K562 (cell line): Measurements from ENCODE around the gene EDARADD. TPM values are rescaled to one million over a fixed set of nuclear protein-coding genes. Genes with fewer than 3 reads are reported as not detected.

Experiments used
- ATAC-seq: fragments of 200-7000 bp; cut with Tn5 transposase; 3 replicates; pipeline ENCODE4 v1.9.1; 2020; ENCODE audit warnings: moderate library complexity
- BruUV-seq: library from RNA; stranded (reverse); fragments of 400-500 nt; replicated peaks from 2 replicates; lab custom pipeline; 2021; lab: Mats Ljungman, UMichigan
- CTCF ChIA-PET: fragments of 300-600 bp; formaldehyde crosslinking; extraction: SDS; loops from one replicate; lab custom pipeline; 2021; ENCODE audit warnings: low intra/inter-chr PET ratio; lab: Yijun Ruan, JAX
- POLR2A ChIA-PET: fragments of 300-600, 350-650 bp; sonication (Branson Sonifier 250); formaldehyde crosslinking; extraction: SDS; loops from one replicate; lab custom pipeline; 2021; ENCODE audit warnings: antibody characterized with exemption, inconsistent platforms; lab: Yijun Ruan, JAX
- DNase-seq, 4 experiments: peaks; one replicate each; pipeline versions ENCODE4 v3.0.0 to v3.0.0-alpha.2; 2011 to 2018; ENCODE audit warnings: low spot score in 3 of 4, mixed read lengths in 3 of 4; ENCODE audit errors: extremely low read depth in 1 of 4
- FAIRE-seq: peaks from 2 replicates; lab custom pipeline; 2011; peaks lifted over from hg19 to GRCh38; lab: Jason Lieb, UNC
- H2AFZ ChIP-seq: 2 replicates; pipeline ENCODE4 v1.6.0; 2011; ENCODE audit warnings: low read depth, low read length, control low read depth, inconsistent platforms
- H3K27ac ChIP-seq: fragments of 200-600 bp; 3 replicates; pipeline ENCODE4 v1.8.0; 2011; ENCODE audit warnings: low read depth, mild to moderate bottlenecking, control low read depth, inconsistent platforms, low read length, moderate library complexity, mixed read lengths; ENCODE audit errors: extremely low read depth
- H3K27me3 ChIP-seq, 2 experiments: fragments of 300-600 bp in 1 of 2; 2 replicates in 1 of 2; 3 replicates in 1 of 2; pipeline versions ENCODE4 v1.6.0 to v1.8.0; 2011; ENCODE audit warnings: inconsistent platforms in 2 of 2, low read length in 2 of 2, mild to moderate bottlenecking in 1 of 2, mixed read lengths in 1 of 2, moderate library complexity in 1 of 2; ENCODE audit not compliant: control insufficient read depth in 2 of 2, insufficient read depth in 2 of 2
- H3K36me3 ChIP-seq: fragments of 300-600 bp; 3 replicates; pipeline ENCODE4 v1.8.0; 2011; ENCODE audit warnings: mild to moderate bottlenecking, low read length, inconsistent platforms; ENCODE audit not compliant: control insufficient read depth, insufficient read depth
- H3K4me1 ChIP-seq, 2 experiments: fragments of 200-600 bp in 1 of 2; replicated peaks in 1 of 2; 2 replicates in 1 of 2; 3 replicates in 1 of 2; pipeline versions ENCODE4 v1.5.1 to v1.8.0; 2011; ENCODE audit warnings: inconsistent platforms in 2 of 2, low read length in 2 of 2, mild to moderate bottlenecking in 1 of 2, mixed read lengths in 1 of 2, moderate library complexity in 1 of 2; ENCODE audit not compliant: control insufficient read depth in 2 of 2, insufficient read depth in 2 of 2
- H3K4me2 ChIP-seq: 2 replicates; pipeline ENCODE4 v1.6.1; 2011; ENCODE audit warnings: low read length, control low read depth, inconsistent platforms, mixed read lengths; ENCODE audit not compliant: insufficient read depth
- H3K4me3 ChIP-seq: fragments of 200-600 bp; sonication (generic), shearing (Covaris generic); 2 replicates; pipeline ENCODE4 v1.5.1; 2016; ENCODE audit warnings: control low read depth, inconsistent platforms
- H3K79me2 ChIP-seq: fragments of 200-600 bp; 3 replicates; pipeline ENCODE4 v1.8.0; 2011; ENCODE audit warnings: low read length, inconsistent platforms; ENCODE audit not compliant: control insufficient read depth, insufficient read depth
- H3K9ac ChIP-seq, 2 experiments: 2 replicates each; pipeline versions ENCODE4 v1.6.0 to v1.6.1; 2011; ENCODE audit warnings: low read depth in 2 of 2, low read length in 2 of 2, control low read depth in 1 of 2, inconsistent platforms in 1 of 2, mild to moderate bottlenecking in 1 of 2, mixed read lengths in 1 of 2; ENCODE audit not compliant: insufficient read depth in 1 of 2
- H3K9me1 ChIP-seq: one replicate; pipeline ENCODE4 v1.6.0; 2011; ENCODE audit warnings: inconsistent platforms, mild to moderate bottlenecking, low read length, moderate library complexity; ENCODE audit not compliant: control insufficient read depth, insufficient read depth
- H3K9me3 ChIP-seq: replicated peaks from 2 replicates; pipeline ENCODE4 v1.5.1; 2011; ENCODE audit warnings: low read depth, low read length, inconsistent platforms; ENCODE audit not compliant: control insufficient read depth, insufficient read depth
- H4K20me1 ChIP-seq: replicated peaks from 2 replicates; pipeline ENCODE4 v1.6.1; 2011; ENCODE audit warnings: low read length, inconsistent platforms, mixed read lengths; ENCODE audit not compliant: control insufficient read depth, insufficient read depth
- ARID1B ChIP-seq: fragments of 450-650 bp; IDR thresholded peaks from 2 replicates; pipeline ENCODE4 v1.6.1; 2016; ENCODE audit warnings: antibody characterized with exemption, mild to moderate bottlenecking, inconsistent platforms
- EWSR1 ChIP-seq: fragments of 450-650 bp; IDR thresholded peaks from 2 replicates; pipeline ENCODE4 v1.6.1; 2018; ENCODE audit warnings: borderline replicate concordance, mild to moderate bottlenecking, low read depth, moderate library complexity; ENCODE audit not compliant: partially characterized antibody
- FOXA3 ChIP-seq, 2 experiments: fragments of 450-650 bp in 1 of 2; sonication (generic) in 1 of 2; formaldehyde crosslinking; IDR thresholded peaks in 1 of 2; conservative IDR thresholded peaks in 1 of 2; 2 replicates each; pipeline versions ENCODE4 v1.4.0 to v1.8.0; 2020 to 2022; ENCODE audit warnings: mild to moderate bottlenecking in 2 of 2, missing genetic modification reagents in 1 of 2
- HOXB6 ChIP-seq: fragments of 250-450 bp; sonication (Bioruptor Pico); IDR thresholded peaks from 2 replicates; pipeline ENCODE4 v1.5.1; 2022; ENCODE audit warnings: mild to moderate bottlenecking, borderline replicate concordance
- MCM5 ChIP-seq: fragments of 450-650 bp; IDR thresholded peaks from 2 replicates; pipeline ENCODE4 v1.6.1; 2016; ENCODE audit warnings: low read depth
- NEUROD1 ChIP-seq: fragments of 150-350 bp; IDR thresholded peaks from 2 replicates; pipeline ENCODE4 v1.6.1; 2014; ENCODE audit warnings: borderline replicate concordance, low read length, low read depth; ENCODE audit not compliant: partially characterized antibody
- SMAD1 ChIP-seq: fragments of 150-350 bp; IDR thresholded peaks from 2 replicates; pipeline ENCODE4 v1.6.1; 2014; ENCODE audit warnings: low read length, low read depth; ENCODE audit not compliant: partially characterized antibody
- STAT5A ChIP-seq: IDR thresholded peaks from 2 replicates; pipeline ENCODE4 v1.6.1; 2012; ENCODE audit warnings: low read length, inconsistent platforms, borderline replicate concordance
- TEAD4 ChIP-seq, 2 experiments: sonication (generic) in 1 of 2; formaldehyde crosslinking in 1 of 2; IDR thresholded peaks; 2 replicates each; pipeline versions ENCODE4 v1.6.1 to v1.8.0; 2012 to 2022; ENCODE audit warnings: borderline replicate concordance in 1 of 2, inconsistent platforms in 1 of 2, low read length in 1 of 2, mild to moderate bottlenecking in 1 of 2, missing genetic modification reagents in 1 of 2
- YY1 ChIP-seq, 3 experiments: IDR thresholded peaks; 2 replicates each; pipeline ENCODE4 v1.6.1; 2011; ENCODE audit warnings: low read length in 2 of 3, mild to moderate bottlenecking in 2 of 3, moderate library complexity in 2 of 3, borderline replicate concordance in 1 of 3, control low read depth in 1 of 3, low read depth in 1 of 3; ENCODE audit not compliant: insufficient read depth in 3 of 3, insufficient replicate concordance in 2 of 3, control insufficient read depth in 1 of 3, insufficient read length in 1 of 3; ENCODE audit errors: extremely low read depth in 1 of 3
- ZKSCAN8 ChIP-seq: fragments of 200-800 bp; sonication (Bioruptor generic); IDR thresholded peaks from 2 replicates; pipeline ENCODE4 v1.6.1; 2016; ENCODE audit warnings: missing genetic modification characterization, missing compliant biosample characterization
- ZNF174 ChIP-seq: fragments of 250-450 bp; sonication (Bioruptor Pico); IDR thresholded peaks from 2 replicates; pipeline ENCODE4 v1.4.0; 2020; ENCODE audit warnings: mild to moderate bottlenecking
- ZNF561 ChIP-seq: fragments of 450-650 bp; formaldehyde crosslinking; conservative IDR thresholded peaks from 2 replicates; pipeline ENCODE4 v1.4.0; 2020; ENCODE audit warnings: mild to moderate bottlenecking, moderate library complexity
- WGBS: fragments of 100-300 bp; shearing (Covaris generic); methylation state at CpG from one replicate; pipeline ENCODE4 v1.1.6; 2016; ENCODE audit warnings: low coverage, mixed read lengths; ENCODE audit not compliant: insufficient coverage; ENCODE audit errors: missing lambda C conversion rate; 5-methylcytosine and 5-hydroxymethylcytosine counted together
- in situ Hi-C: fragments of 300-500 bp; cut with MboI; formaldehyde crosslinking; loops from 4 replicates; pipeline ENCODE4 v1.15.0; 2018; ENCODE audit warnings: inconsistent platforms, mixed read lengths
- intact Hi-C: fragments of 100-400 bp; cut with micrococcal nuclease; formaldehyde crosslinking; loops from 2 replicates; pipeline ENCODE4 v1.14.2; 2022
- polyA plus RNA-seq, 8 experiments: library from polyadenylated mRNA; depleted of rRNA in 4 of 8; stranded (reverse) in 5 of 8; unstranded in 3 of 8; fragments of >200 nt; fragmentation: Nextera tagmentation in 2 of 8; fragmentation: Illumina TruSeq in 1 of 8; extraction: Ambion mirVana in 2 of 8; extraction: Trizol in 1 of 8; gene quantifications; 2 replicates each; pipeline versions ENCODE4 v1.2.1 to v1.2.3, GENCODE V29; 2011 to 2014; ENCODE audit warnings: inconsistent platforms in 1 of 8, missing spikeins in 1 of 8
- total RNA-seq, 7 experiments: library from RNA; depleted of rRNA in 6 of 7; stranded (reverse); fragments of >200 nt in 6 of 7; fragmentation: Illumina TruSeq in 2 of 7; extraction: Trizol in 2 of 7; gene quantifications; 2 replicates each; pipeline versions ENCODE4 v1.2.1 to v1.2.3, GENCODE V29; 2011 to 2021; ENCODE audit warnings: low replicate concordance in 1 of 7
- TF ChIP-seq, protein P1 (sequence below): fragments of 250-450 bp; sonication (Bioruptor Pico); IDR thresholded peaks from 2 replicates; pipeline ENCODE4 v1.8.0; 2022; ENCODE audit warnings: moderate library complexity, mild to moderate bottlenecking, inconsistent platforms
- TF ChIP-seq, protein P2 (sequence below): fragments of 250-450 bp; sonication (Bioruptor Pico); IDR thresholded peaks from 2 replicates; pipeline ENCODE4 v1.8.0; 2022; ENCODE audit warnings: moderate library complexity, mild to moderate bottlenecking, inconsistent platforms
- TF ChIP-seq, protein P3 (sequence below), 2 experiments: fragments of 450-650 bp; conservative IDR thresholded peaks; 2 replicates each; pipeline ENCODE4 v1.6.1; 2017; ENCODE audit warnings: mild to moderate bottlenecking in 2 of 2, moderate library complexity in 2 of 2

EDARADD gene
- total and polyA plus RNA-seq, 9 of the 15 experiments (the other 6 are each of a cell fraction or from before 2014, with no cell fraction given) = 0.46 to 32.4 (median 20.6) TPM

DNA sequence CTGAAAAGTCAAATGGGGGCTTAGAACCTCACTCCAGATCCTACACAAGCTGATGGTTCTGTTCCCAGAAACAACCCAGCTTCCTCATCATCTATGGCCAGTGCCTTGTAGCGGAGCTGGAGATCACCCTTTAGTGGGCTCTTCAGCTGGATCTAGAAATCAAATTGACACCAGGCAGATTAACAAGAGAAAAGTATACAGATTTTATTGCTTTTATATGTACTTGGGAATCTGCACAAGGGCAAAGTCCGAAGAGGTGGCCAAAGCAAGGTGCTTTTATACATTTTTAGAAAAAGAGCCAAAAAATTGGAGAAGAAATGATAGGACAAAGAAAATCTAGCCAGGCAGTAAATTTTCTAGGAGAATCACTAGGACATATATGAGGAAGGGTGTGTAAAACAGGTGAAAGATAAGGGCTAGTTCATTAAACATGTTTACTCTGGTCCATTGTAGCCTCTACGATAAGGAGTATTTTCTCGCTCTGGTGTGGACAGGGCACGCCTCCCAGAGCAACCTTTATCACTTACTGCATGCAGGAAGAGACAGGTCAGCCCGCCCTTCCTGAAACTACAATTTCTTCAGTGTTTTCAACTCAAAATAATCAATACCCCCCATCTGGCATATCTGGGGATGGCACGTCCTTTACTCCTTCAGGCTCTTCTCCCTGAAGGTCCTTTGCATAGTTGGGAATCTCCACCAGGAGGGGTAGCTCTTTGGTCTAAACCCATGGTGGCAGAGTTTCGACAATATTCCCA lies 115.7 kb downstream of the EDARADD start:
- Histone ChIP-seq H3K36me3 (no peaks in the 10 kb centered on the region), H3K27me3 (no peaks in the 10 kb centered on the region), H4K20me1 (no peaks in the 10 kb centered on the region), H3K27ac (no peak overlapping the region), H3K9me1 (no peaks in the 10 kb centered on the region), H2AFZ (no peak overlapping the region), H3K4me1 (peaks cover 3 to 7% of the 10 kb centered on the region in 2 experiments; a peak in 3 of 5 replicates), H3K9ac (no peak overlapping the region), H3K4me2 (peak overlapping the region; percentile 5; the same call in 1 of the 2 replicates), H3K79me2 (no peaks in the 10 kb centered on the region), H3K9me3 (no peaks in the 10 kb centered on the region), H3K4me3 (no peak overlapping the region)
- FAIRE-seq (peak; percentile 89), ATAC-seq (peak; percentile 95), DNase-seq (peak; percentile 28 to 78 (median 48))
- in situ Hi-C loops = no loop called here
- 11% methylated on average over 8 of the region's 8 CpGs for WGBS
- ChIA-PET CTCF (interaction anchor here (0.6 kb wide), 1 partner anchor 71 kb away, joined by 3 read pairs; no protein-coding TSS in a partner anchor), POLR2A (interaction anchor here (0.6 to 1.4 kb wide), 4 partner anchors 13 to 59 kb away, joined by 3 to 4 read pairs (median 3); partner anchors contain the start of gene LGALS8)
- no TSS peak for BruUV-seq
- intact Hi-C loops = loop anchor here (10.0 kb wide), 1 partner anchor 875 kb away; no protein-coding TSS in a partner anchor
- TF ChIP-seq NEUROD1 (no peak), ZNF174 (CRISPR knock-in tag) (no peak), FOXA3 (CRISPR knock-in tag; conservative IDR thresholded peaks at IDR 0.05 in 1 of 2, IDR thresholded peaks at IDR 0.05 in 1 of 2) (peak; percentile 93 to 99), STAT5A (0 out of 2 replicates have a peak, but pooled peaks have one; percentile 38), ZNF561 (CRISPR knock-in tag) (no peak), YY1 (IDR thresholded peaks at IDR 0.05; ENCODE audit: borderline replicate concordance in 1 of 3, control insufficient read depth in 1 of 3, extremely low read depth in 1 of 3, insufficient read depth in 3 of 3, insufficient read length in 1 of 3, insufficient replicate concordance in 2 of 3, low read depth in 1 of 3, low read length in 2 of 3) (no peak), TEAD4 (IDR thresholded peaks at IDR 0.05; ENCODE audit: low read length) (peak; percentile 75), TEAD4 (CRISPR knock-in tag; IDR thresholded peaks at IDR 0.05; ENCODE audit: borderline replicate concordance) (no peak), EWSR1 (no peak), MCM5 (no peak), SMAD1 (no peak), ARID1B (peak; percentile 73), ZKSCAN8 (peak; percentile 93), HOXB6 (CRISPR knock-in tag) (no peak)
- TF ChIP-seq, protein P1, sequence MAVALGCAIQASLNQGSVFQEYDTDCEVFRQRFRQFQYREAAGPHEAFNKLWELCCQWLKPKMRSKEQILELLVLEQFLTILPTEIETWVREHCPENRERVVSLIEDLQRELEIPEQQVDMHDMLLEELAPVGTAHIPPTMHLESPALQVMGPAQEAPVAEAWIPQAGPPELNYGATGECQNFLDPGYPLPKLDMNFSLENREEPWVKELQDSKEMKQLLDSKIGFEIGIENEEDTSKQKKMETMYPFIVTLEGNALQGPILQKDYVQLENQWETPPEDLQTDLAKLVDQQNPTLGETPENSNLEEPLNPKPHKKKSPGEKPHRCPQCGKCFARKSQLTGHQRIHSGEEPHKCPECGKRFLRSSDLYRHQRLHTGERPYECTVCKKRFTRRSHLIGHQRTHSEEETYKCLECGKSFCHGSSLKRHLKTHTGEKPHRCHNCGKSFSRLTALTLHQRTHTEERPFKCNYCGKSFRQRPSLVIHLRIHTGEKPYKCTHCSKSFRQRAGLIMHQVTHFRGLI = no peak
- TF ChIP-seq, protein P2, sequence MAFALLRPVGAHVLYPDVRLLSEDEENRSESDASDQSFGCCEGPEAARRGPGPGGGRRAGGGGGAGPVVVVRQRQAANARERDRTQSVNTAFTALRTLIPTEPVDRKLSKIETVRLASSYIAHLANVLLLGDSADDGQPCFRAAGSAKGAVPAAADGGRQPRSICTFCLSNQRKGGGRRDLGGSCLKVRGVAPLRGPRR (CRISPR knock-in tag) = no peak
- TF ChIP-seq, protein P3, sequence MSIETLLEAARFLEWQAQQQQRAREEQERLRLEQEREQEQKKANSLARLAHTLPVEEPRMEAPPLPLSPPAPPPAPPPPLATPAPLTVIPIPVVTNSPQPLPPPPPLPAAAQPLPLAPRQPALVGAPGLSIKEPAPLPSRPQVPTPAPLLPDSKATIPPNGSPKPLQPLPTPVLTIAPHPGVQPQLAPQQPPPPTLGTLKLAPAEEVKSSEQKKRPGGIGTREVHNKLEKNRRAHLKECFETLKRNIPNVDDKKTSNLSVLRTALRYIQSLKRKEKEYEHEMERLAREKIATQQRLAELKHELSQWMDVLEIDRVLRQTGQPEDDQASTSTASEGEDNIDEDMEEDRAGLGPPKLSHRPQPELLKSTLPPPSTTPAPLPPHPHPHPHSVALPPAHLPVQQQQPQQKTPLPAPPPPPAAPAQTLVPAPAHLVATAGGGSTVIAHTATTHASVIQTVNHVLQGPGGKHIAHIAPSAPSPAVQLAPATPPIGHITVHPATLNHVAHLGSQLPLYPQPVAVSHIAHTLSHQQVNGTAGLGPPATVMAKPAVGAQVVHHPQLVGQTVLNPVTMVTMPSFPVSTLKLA (conservative IDR thresholded peaks at IDR 0.05) = no peak; a peak in 1 of 4 replicates
